OCI-M2 (cell line): ENCODE data around the gene PRKACA.

Source experiments
- DNase-seq: peaks from one replicate; lab custom pipeline; 2025; ENCODE audit not compliant: unreplicated experiment; lab: John Stamatoyannopoulos, UW

Gene PRKACA

DNA sequence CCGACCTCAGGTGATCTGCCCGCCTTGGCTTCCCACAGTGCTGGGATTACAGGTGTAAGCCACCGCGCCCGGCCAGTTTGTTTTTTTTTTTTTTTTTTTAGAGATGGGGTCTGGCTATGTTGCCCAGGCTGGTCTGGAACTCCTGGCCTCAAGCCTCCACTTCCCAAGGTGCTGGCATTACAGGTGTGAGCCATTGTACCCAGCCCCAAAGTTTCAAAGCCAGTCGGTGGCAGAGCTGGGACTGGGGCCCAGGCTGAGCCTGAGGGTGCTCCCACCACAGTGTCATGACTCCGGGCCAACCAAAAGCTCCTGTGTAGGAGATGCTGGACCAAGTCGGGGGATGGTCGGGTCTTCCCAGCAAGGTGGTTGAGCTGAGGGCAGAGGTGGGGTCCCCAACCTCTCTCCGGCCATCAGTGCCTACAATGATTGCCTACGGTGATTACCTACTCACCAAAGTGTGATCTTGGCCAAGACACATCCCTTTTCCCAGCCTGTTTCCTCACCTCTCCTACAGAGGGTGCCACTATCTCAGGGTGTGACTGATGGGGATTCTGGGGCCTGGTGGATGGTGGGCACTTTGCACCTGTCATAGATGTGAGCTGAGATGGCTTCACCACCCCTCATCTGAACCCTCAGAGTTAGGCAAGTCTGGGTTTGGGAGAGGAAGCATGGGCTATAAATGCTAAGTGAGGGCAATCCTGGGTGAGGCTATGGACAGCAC lies 21.1 kb downstream of the PRKACA start:
- DNase-seq: no peak

DNA sequence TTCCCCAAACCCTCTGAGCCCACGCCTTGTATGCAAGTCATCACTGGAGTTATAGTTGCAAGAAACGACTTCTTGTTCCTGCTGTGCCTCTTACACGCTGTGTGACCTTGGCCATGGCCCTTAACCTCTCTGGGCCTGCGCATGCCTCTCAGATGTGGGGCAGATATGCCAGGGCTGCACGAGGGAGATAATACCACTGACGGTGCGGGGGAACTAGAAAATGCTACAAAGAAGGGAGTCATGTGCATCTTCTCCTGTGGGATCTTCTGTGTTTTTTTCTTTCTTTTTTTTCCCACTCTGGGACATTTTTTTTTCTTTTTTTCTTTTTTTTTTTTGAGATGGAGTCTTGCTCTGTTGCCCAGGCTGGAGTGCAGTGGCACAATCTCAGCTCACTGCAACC lies 22.7 kb downstream of the PRKACA start:
- no peak for DNase-seq

DNA sequence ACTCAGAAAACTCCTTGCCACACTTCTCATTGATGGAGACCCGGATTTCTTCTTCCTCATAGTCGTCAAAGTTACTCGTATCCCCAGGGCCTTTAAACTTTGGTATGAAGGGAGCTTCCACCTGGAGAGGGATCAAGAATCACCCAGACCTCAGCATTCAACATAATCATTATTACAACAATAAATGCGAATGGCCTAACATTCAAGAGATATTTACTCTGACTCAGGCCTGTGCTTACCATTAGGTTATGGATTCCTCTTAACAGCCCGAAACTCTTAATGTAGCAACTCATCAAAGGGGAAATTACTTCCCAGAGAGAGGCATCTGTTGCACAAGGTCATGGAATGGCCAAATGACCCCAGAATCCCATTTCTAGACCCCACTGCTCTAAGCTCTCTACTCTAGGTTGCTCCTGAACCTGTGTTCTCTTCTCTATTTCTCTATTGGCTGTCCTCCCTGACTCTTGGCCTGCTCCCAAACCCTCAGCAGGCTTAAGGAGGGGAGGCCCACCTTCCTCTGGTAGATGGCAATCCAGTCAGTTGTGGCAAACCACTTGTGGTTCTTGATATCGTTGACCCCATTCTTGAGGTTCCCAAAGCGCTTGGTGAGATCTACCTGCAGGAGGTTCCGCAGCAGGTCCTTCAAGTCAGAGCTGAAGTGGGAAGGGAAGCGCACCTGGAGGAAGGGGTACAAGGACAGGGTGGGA lies 24.3 kb downstream of the PRKACA start:
- no peak for DNase-seq

DNA sequence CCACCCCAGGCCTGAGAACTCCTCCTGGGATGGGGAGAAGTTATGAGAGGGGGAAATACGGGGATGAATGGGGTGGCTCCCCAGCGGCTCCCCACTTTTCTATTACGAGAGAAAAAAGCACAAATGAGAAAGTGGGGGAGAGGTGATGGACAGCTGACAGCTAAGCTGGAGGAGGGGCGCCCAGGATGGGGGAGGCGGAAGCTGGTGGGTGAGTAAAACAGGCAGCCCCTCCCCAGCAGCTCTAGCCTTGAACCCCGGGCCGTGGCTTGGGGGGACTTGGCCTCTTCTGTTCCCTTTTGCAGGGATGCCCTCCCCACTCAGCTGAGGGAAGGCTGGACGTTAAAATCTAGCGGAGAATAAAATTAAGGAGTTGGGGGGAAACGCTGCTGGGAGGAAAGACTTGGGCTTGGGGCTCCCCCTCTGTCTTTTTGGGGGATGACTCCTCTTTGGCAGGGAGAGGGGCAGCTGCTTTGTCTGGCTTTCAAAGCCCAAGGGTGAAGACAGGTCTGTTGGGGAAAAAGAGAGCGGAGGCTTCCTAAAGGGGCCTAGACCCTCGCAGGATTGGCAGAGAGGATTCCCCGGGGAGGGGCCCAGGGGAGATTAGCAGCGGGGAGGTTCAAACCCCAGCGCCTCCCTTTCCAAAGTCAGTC lies 25.6 kb downstream of the PRKACA start:
- DNase-seq: peak; percentile 59

DNA sequence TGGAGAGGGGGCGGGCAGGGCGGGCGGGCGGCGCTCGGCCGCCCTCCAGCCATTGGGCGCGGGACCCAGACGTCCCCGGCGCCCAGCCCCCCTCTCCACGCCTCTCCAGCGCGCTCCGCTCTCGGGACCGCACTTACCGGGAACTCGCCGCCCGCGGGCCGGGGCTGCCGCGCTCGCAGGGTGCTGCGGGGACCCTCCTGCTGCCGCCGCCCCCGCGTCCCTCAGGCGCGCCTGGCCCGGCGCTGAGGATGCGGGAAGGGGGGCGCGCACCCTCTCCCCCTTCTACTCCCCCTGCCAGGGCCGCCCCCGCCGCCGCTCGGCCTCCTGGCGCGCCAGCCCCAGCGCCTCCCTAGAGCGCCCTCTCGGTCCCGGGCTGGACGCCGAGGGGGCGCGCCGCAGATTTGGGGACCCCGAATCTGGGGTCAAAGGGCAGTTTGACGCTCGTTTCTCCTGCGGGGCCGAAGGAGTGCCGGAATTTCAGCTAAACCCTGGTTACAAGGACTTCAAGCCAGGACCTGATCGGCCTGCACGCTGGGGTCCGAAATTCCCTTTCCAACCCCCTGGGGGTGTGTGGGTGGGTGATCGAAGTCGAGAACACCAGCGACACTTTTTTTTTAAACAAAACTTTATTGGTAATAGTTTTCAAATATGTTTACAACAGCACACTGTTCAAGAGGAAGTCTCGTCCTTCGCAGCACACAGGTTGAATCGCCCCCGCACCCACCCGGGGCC lies 26.3 kb downstream of the PRKACA start:
- DNase-seq: peak; percentile 98

DNA sequence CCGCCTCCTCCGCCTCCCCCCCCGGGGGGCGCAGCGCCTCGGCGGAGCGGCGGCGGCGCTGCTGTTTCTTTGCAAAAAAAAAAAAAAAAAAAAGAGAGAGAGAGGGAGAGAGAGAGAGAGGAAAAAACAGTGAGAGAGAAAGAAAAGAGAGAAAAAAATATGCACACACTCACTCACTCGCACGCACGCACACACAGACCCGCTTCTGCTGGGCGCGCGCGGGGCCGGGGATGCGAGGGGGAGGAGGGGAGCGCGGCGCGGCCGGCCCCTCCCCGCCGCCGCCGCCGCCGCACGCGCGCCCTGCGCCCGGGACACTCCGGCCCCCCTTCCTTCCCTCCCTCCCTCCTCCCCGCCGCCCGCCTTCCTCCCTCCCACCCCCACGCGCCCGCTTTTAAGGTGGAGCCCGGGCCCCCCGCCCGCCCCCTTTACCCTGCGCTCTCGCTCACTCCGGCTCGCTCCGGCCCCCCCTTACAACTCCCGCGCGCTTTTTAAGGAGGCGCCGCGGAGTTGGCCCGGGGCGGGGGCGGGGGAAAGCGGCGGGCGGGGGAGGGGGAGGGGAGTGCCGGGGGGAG lies 27.0 kb downstream of the PRKACA start, which contains the start of gene SAMD1:
Gene SAMD1, minus strand, starts transcription at position 243 of the 572 bp plus-strand sequence.
- no peak for DNase-seq

DNA sequence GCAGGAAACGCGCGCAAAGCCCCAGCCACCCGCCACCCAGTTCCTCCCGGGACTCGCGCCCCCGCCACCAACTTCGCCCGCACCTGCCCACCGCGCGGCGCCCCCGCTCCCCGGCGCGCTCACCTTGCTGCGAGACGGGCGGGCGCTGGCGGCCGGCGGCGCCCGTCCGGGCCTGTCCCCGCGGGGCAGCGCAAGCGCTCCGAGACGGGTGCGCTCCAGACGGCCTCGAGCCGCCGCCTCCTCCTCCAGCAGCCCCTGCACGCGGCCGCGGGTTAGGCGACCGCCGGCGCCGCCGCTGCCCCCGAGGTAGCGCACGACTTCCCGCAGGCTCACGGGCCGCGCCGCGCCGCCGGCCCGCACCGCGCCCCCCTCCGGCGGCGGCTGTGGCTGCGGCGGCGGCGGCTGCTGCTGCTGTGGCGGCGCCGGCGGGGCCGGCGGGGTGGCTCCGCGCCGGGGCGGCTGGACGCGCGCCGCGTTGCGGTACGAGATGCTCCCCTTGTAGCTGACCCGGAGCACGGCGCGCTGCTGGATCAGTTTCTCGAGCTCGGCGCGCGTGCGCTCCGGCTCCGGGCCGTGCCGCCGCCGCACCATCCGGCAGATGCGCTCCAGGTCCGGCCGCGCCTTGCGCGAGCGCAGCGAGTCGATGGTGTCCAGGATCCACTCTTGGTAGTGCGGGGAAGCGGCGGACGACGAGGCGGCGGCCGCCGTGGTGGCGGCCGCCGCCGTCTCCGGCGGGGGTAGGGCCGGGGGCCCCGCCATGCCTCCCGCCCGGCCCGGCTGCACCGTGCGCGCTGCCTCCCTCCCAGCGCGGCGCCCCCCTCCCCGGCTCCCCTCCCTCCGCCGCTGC lies 27.7 kb downstream of the PRKACA start:
- no peak for DNase-seq

DNA sequence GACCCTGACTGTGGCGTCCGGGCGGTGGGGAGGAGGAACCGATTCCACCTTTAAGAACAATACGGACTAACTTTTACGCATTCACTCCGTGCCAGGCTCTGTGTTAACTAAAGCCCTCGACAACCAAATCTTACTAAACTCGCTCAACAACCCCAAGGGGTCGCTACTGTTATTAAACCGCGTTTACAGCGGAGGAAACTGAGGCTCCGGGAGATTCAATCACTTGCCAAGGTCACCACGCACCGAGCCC lies 28.2 kb downstream of the PRKACA start:
- DNase-seq: no peak

DNA sequence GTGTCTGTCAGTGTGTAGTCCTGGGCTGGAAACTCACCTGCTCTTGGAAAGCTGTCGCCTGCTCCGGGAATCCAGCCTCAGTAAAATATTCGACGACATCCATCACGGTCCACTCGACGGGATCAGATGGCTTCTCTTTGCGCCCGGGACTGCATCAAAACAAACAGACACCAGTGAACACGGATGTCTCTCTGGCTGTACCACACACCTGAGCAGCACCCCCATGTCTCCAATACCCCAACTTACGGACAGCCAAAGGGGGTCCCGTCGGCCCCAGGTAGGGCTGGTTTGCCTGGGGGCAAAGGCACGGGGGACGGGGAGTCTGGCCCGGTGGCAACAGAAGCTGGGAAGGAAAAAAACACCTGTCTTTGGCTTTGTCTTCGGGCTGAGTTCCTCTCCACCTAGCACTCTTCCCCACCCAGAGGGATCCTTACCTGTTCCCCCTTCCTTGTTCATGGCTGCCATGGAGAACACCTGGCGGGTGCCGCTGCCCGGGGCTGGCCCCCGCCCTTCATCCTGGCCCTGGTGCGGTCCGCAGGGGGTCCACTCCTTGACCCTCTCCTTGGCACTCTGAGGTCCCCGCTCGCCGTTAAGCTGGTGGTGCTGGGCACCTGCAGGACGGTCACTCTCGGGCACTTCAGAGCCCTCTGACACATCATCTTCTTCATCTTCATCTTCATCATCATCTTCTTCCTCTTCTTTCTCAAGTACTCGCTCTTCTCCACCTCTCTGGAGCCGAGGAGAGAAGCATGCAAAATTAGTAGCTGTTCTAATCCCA lies 28.7 kb downstream of the PRKACA start:
- no peak for DNase-seq

DNA sequence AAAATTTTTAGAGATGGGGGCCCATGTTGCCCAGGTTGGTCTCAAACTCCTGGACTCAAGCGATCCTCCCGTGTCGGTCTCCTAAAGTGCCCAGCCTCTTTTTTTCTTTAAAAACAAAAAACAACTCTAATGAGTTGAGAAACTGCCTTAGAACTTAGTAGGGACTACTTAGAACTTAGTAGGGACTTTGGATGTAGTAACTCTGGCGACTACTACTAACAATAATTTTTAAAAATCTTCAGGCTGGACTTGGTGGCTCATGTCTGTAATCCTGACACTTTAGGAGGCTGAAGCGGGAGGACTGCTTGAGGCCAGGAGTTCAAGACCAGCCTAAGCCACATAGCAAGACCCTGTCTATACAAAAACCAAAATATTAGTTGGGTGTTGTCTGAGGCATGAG lies 31.5 kb downstream of the PRKACA start:
- DNase-seq: no peak

DNA sequence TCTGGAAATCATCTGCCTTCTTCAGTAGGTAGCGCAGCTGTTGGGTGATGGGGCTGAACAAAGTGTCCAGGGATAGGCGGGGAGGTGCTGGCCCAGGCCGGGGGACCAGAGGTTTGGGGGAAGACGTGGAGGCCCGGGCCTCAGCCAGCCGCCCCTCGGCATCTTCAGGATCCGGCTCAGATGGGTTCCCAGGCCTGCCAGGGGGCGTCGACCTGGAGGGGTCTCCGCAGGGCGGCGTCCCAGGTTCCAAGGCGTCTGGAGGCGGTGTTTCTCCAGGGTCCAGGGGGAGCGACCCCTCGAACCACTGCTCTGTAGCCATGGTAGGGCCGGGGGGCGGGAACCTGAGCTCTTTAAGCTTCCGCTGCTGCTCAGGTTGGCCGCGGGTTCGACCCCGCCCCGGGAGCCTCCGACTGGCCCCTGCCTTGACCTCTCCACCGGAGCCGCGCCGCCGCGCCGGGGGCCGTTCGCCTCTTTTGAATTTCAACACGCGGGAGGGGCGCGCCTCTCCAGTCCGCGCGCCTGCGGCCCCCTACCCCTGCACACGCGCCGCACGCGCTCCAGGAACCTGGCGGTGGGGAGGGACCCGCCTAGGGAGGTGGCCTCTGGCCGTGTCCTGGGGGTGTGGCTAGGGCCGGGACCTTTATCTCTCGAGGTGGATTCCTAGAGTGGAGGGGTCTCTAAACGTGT lies 32.1 kb downstream of the PRKACA start, which contains the start of gene C19orf67:
Gene C19orf67, minus strand, starts transcription at position 475 of the 687 bp plus-strand sequence. Its CDS starts 156 bp downstream, at position 319.
- no peak for DNase-seq

DNA sequence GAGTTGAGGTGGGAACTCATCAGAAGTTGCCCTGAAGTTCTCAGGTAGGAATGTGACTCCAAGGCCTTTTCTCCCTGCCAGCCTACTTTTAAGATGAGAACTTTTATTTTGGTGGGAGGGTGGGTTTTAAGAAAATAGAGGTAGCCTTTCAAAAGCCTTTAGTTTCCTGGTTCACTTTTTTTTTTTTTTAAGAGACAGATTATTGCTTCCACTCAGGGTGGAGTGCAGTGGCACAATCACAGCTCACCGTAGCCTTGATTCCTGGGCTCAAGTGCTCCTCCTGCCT lies 34.9 kb downstream of the PRKACA start:
- DNase-seq: no peak

DNA sequence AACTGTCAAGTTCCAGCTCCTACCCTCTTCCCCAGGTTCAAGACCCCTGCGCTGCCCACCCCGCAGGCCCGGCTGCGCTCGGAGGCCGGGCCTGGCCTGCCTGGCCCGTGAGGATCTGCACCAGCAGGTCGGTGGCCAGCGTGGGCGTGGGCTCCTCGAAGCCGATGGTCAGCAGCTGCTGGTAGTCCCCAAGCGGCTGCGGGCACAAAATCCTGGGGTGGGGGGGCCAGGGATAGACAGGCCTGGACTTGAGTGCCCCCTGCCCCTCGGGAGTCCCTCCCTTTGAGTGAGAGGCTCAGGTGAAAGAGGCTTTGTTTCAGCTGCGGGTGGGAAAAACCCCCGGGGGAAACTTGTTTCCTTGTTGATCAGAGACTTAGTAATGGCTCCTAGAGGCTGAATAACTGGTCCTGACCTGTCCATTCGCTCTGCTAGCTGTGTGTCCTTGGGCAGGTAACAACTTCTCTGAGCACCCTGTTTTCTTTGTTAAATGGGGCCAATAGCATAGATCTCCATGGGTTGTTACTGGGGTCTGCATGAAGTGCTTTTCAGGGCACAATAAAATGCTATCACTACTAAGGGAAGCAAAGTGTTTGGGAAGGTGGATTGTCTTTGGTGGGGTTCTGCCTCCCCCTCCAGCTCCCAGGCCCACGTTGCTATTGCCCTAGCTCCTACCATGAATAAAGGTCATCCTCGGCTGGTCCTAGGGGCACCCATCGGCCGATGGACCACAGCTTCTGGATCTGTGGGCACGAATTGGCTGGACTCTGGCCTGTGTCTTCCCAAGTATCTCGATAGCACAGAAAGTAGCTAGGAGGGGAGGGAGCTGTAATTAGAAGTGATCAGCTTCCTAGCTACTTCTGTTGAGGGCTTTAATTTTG lies 35.5 kb downstream of the PRKACA start:
- no peak for DNase-seq

DNA sequence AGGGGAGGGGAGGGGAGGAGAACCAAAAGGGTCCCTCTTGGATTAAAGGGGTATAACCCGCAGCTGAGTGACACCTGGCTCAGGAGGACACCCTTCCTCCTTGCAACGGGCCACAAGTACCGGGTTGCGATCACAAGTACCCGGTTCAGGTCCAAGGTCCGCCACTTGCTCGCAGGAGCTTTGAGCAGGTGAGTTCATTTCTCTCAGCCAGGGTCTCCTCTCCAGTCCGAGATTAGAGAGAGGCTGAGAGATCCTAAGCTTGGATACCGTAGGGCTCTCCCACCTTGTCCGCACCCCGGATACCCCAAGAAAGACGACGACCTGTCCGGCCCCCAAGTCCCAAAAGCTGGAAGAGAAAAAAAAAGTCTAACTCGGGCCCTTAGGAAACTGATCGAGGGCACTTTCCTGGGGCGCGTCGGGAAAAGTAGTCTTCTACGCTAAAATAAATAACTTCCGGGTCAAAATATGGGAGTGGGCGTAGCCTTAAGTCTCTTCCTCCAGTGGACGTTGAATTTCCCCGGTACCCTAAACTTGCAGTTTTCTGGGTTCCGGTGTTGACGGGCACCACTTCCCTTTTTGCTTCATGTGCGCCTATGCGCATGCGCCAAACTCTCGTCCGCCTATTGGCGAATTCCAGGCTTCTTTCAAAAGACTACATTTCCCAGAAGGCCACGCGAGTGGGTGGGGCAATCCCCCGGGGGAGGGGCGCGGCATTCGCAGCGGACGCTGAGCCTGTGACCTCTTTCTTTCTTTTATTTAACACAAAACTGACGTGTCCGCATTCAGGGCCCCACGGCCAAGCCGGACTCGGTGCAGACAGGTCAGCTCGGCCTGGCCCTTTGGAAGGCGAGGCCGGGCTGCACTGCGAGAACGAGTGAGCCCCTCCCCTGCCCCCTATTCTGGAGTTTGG lies 36.4 kb downstream of the PRKACA start:
- peak; percentile 98 for DNase-seq

DNA sequence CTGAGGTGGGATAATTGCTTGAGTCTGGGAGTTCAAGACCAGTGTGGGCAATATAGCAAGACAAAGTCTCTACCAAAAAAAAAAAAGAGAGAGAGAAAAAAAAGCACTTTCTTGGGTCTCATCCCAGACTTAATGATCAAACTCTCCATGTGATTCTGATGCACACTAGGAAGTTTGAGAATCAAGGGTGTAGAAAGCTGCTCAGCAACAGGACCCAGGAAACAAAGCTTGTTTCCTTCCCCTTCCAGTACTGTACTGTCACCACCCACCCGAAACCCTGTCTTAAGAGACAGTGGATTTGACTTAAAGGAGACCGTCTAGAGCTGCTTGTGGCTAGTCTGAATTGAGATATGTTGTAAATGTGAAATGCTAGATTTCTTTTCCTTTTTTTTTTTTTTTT lies 39.2 kb downstream of the PRKACA start:
- DNase-seq: no peak

DNA sequence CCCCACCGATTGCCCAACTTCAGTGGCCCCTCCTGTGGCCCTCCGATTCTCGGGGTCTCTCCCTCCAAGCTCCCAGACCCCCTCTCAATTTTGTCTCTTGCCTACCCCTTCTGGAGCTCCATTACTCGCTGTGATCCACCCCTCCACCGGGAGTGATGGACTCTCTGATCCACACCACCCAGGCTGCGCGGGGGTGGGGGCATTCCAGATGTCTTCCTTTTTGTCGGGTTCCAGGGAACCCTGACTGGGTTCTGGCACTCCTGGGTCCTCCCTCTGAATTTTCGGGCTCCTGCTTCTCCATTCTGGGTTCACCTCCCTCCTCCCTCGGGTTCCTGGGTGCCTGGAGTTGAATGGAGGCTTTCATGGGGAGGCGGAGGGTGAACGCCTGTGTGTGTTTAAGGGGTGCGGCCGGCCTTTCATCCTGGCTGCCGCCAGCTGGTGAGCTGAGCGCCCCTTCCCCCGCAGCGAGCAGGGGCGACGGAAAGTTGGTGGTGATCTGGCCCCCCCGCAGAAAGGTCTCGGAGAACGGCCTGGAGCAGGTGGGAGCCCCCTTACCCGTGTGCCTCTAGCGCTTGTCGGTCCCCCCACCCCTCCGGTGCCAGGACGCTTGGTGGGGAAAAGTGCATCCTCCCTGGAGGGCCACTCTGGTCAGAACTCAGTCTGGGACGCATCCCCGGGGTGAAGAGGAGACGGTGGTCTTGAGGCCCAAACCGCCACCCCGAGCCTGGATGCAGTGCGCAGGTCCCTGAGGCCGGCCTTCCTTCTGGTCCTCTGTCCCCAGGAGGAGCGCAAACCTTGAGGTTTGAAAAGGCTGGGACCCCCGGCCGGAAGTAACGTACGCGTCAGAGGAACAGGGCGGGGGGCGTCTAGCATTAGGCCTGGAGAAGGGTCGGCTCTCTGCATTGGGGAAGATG lies 43.4 kb downstream of the PRKACA start:
- peak; percentile 86 for DNase-seq
